Uterus (tissue), 2 donors: ENCODE results near the gene FASTK.

Source experiments
- CTCF ChIP-seq, 4 experiments: fragments of 200-600 bp in 2 of 4; fragments of 450-650 bp in 2 of 4; sonication (generic) in 2 of 4; IDR thresholded peaks; one replicate each; pipeline ENCODE4 v1.5.1; 2016 to 2019; ENCODE audit warnings: antibody characterized with exemption in 4 of 4, mild to moderate bottlenecking in 2 of 4, moderate library complexity in 1 of 4
- POLR2A ChIP-seq, 2 donors: fragments of 450-650 bp; IDR thresholded peaks; one replicate each; pipeline ENCODE4 v1.6.1; 2016; ENCODE audit warnings: antibody characterized with exemption in 2 of 2, mild to moderate bottlenecking in 1 of 2, moderate library complexity in 1 of 2

DNA sequence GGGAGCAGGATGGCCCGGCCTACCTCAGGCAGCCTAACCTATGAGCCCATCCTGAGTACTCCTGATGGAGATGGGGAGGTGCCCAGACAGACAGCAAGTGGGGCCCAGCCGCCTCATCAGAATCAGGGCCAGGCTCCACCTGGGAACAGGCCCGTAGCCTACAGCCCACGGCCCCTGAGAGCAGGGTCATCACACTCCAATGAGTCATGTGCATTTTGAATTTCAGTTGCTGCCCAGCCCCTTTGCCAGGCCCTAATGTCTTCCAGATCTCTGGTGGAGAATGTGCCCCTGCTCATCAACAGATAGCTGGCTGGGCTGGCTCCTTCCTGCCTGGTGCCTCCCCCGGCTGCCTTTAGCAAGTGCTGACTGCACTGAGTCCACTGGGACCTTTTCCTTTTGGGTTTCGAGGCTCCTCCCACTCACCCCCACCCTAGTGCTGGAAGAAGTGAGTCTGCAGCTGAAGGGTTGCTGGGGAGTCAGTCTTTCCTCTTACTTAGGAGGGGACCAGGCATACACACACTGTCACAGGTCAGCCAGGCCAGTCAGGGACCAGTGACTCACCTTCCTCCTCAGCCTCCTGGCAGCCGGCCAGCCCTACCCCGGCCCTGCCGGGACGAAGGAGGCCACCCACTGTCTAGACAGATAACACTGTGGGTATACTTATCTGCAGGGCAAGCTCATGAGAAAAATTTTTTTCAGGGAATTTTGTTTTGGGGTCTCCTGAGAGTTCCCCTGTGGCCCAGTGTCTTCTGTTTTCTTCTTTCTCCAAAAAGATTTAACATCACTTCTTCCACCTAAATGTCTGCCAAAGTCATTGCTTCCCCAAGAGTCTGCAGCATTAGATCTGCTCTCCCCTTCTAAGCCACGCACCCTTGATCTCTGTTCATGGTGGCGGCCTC lies 41.4 kb downstream of the FASTK start:
- no peak for TF ChIP-seq CTCF (IDR thresholded peaks at IDR 0.05)
- peak in 1 of 2 donors; percentile 35 for TF ChIP-seq POLR2A (IDR thresholded peaks at IDR 0.05)
